ENCODE results near the gene CCDC170.
A peak's percentile ranks its signal among the peaks of the same experiment; 100 is the strongest.
"Not testable (repeated sequence)": the region's sequence is repeated elsewhere in the genome, so short reads cannot be mapped to it uniquely, and the experiment has no call there.

The CCDC170 gene

DNA sequence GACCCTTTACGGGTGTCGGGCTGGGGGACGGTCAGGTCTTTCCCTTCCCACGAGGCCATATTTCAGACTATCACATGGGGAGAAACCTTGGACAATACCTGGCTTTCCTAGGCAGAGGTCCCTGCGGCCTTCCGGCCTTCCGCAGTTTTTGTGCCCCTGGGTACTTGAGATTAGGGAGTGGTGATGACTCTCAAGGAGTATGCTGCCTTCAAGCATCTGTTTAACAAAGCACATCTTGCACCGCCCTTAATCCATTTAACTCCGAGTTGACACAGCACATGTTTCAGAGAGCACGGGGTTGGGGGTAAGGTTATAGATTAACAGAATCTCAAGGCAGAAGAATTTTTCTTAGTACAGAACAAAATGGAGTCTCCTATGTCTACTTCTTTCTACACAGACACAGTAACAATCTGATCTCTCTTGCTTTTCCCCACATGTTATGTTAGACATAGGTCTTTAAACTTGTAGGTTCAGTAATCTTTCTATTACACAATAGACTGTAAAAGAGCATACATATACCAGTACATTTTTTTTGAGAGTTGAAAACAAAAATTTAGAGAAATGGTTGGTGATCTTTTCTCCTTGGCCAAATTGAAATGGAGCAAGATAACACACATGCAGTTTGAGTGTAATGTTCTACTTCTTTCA lies 37.9 kb upstream of the CCDC170 start:
- not testable (repeated sequence) for H3K23ac ChIP-seq (ENCODE audit: low read length); H4K8ac ChIP-seq (ENCODE audit: low read depth, low read length); H2BK120ac ChIP-seq (ENCODE audit: insufficient read depth, low read length, poor library complexity); H3K4me2 ChIP-seq (ENCODE audit: low read length); H2BK12ac ChIP-seq (ENCODE audit: low read length); H3K4me1 ChIP-seq (ENCODE audit: control insufficient read depth in 1 of 2, insufficient read depth in 2 of 2, low read length in 2 of 2); H3K4ac ChIP-seq (ENCODE audit: low read depth, low read length); H4K91ac ChIP-seq (ENCODE audit: low read depth, low read length); H3K27me3 ChIP-seq (ENCODE audit: insufficient read depth, low read length); H2BK5ac ChIP-seq (ENCODE audit: low read depth, low read length, poor library complexity); H3K79me2 ChIP-seq (ENCODE audit: control insufficient read depth, insufficient read depth, low read length, poor library complexity); H3K9me3 ChIP-seq (ENCODE audit: insufficient read depth, low read depth, low read length); H3K18ac ChIP-seq (ENCODE audit: low read length); H3K27ac ChIP-seq (ENCODE audit: low read depth, low read length); H3K4me3 ChIP-seq (ENCODE audit: low read depth, low read length); H3K9ac ChIP-seq (ENCODE audit: low read length); H3K79me1 ChIP-seq (ENCODE audit: low read length); H3K14ac ChIP-seq (ENCODE audit: low read length); H4K12ac ChIP-seq (ENCODE audit: low read depth, low read length); H2AFZ ChIP-seq (ENCODE audit: insufficient read depth, low read length, poor library complexity); H2AK5ac ChIP-seq (ENCODE audit: low read length)
- H3K36me3 ChIP-seq (ENCODE audit: control insufficient read depth in 1 of 2, insufficient read depth in 2 of 2, low read length in 2 of 2), result peaks cover 13 to 15% of the 10 kb centered on the region in 2 experiments
- no CpG with 5 or more reads among the region's 10 CpGs for WGBS (ENCODE audit: extremely low coverage, insufficient coverage, insufficient read length)
- DNase-seq, result peak; percentile 24 to 55

DNA sequence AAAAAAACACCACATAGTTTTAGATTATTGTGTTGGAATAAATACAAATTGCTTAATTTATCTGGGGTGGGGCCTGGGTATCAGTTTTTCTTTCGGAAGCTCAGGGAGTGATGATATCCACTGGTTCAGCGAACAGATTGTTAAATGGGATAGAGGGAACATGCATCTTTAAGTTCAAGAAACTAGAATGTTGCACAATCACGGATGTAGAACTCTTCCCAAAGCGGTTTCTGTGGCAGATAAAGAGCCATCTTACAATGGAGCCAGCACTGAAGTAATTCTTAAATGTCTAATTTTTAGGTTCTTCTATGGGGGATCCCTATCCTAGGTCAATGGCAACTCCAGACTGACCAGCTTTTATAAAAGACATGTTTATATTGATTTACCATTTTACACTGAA lies 32.1 kb upstream of the CCDC170 start:
- H3K14ac ChIP-seq (ENCODE audit: low read length), result no peak overlapping the region
- no peak overlapping the region for H2AFZ ChIP-seq (ENCODE audit: insufficient read depth, low read length, poor library complexity)
- no peaks in the 10 kb centered on the region for H3K27me3 ChIP-seq (ENCODE audit: insufficient read depth, low read length)
- no peak overlapping the region for H3K27ac ChIP-seq (ENCODE audit: low read depth, low read length)
- H2BK12ac ChIP-seq (ENCODE audit: low read length), result no peak overlapping the region
- H4K8ac ChIP-seq (ENCODE audit: low read depth, low read length), result no peak overlapping the region
- no peak overlapping the region for H3K9ac ChIP-seq (ENCODE audit: low read length)
- no peak overlapping the region for H3K4me2 ChIP-seq (ENCODE audit: low read length)
- no peak overlapping the region for H3K23ac ChIP-seq (ENCODE audit: low read length)
- no peak overlapping the region for H2AK5ac ChIP-seq (ENCODE audit: low read length)
- H2BK5ac ChIP-seq (ENCODE audit: low read depth, low read length, poor library complexity), result no peak overlapping the region
- H2BK120ac ChIP-seq (ENCODE audit: insufficient read depth, low read length, poor library complexity), result no peak overlapping the region
- WGBS (ENCODE audit: extremely low coverage, insufficient coverage, insufficient read length), result no CpG with 5 or more reads among the region's 4 CpGs
- H3K9me3 ChIP-seq (ENCODE audit: insufficient read depth, low read depth, low read length), result no peaks in the 10 kb centered on the region
- H3K79me1 ChIP-seq (ENCODE audit: low read length), result no peaks in the 10 kb centered on the region
- no peak overlapping the region for H4K12ac ChIP-seq (ENCODE audit: low read depth, low read length)
- H3K79me2 ChIP-seq (ENCODE audit: control insufficient read depth, insufficient read depth, low read length, poor library complexity), result no peaks in the 10 kb centered on the region
- no peak overlapping the region for H3K4me3 ChIP-seq (ENCODE audit: low read depth, low read length)
- no peak for DNase-seq
- no peaks in the 10 kb centered on the region for H3K4me1 ChIP-seq (ENCODE audit: control insufficient read depth in 1 of 2, insufficient read depth in 2 of 2, low read length in 2 of 2)
- H3K18ac ChIP-seq (ENCODE audit: low read length), result no peak overlapping the region
- H4K91ac ChIP-seq (ENCODE audit: low read depth, low read length), result no peak overlapping the region
- H3K36me3 ChIP-seq (ENCODE audit: control insufficient read depth in 1 of 2, insufficient read depth in 2 of 2, low read length in 2 of 2), result peaks cover 17 to 25% of the 10 kb centered on the region in 2 experiments
- no peak overlapping the region for H3K4ac ChIP-seq (ENCODE audit: low read depth, low read length)

DNA sequence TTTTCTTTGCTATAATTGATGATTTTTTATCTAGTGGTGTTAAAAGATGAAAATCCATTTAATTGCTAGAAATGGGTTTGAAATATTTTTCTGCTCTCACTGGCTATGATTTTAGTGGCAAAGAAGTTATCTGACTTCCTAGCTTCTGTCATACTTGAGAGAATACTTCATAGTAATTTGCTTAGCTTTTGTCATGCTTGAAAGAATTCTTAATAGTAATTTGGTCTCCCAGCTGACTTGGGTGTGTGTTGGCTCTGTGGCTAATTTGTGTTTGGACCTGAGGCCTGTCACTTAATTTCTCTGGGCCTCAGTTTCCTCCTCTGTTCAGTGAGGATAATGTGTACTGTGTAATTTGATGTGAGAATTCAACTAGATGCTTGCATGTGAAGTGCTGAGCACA lies 29.1 kb upstream of the CCDC170 start:
- Histone ChIP-seq H3K4me1 (ENCODE audit: control insufficient read depth in 1 of 2, insufficient read depth in 2 of 2, low read length in 2 of 2) (no peaks in the 10 kb centered on the region), H3K18ac (ENCODE audit: low read length) (no peak overlapping the region), H4K12ac (ENCODE audit: low read depth, low read length) (no peak overlapping the region), H2AFZ (ENCODE audit: insufficient read depth, low read length, poor library complexity) (no peak overlapping the region), H3K9me3 (ENCODE audit: insufficient read depth, low read depth, low read length) (no peaks in the 10 kb centered on the region), H3K4ac (ENCODE audit: low read depth, low read length) (no peak overlapping the region), H4K91ac (ENCODE audit: low read depth, low read length) (no peak overlapping the region), H3K27ac (ENCODE audit: low read depth, low read length) (no peak overlapping the region), H3K36me3 (ENCODE audit: control insufficient read depth in 1 of 2, insufficient read depth in 2 of 2, low read length in 2 of 2) (peaks cover 14 to 25% of the 10 kb centered on the region in 2 experiments), H3K14ac (ENCODE audit: low read length) (no peak overlapping the region), H2BK120ac (ENCODE audit: insufficient read depth, low read length, poor library complexity) (no peak overlapping the region), H2AK5ac (ENCODE audit: low read length) (no peak overlapping the region), H2BK5ac (ENCODE audit: low read depth, low read length, poor library complexity) (no peak overlapping the region), H3K4me3 (ENCODE audit: low read depth, low read length) (no peak overlapping the region), H3K9ac (ENCODE audit: low read length) (no peak overlapping the region), H3K23ac (ENCODE audit: low read length) (no peak overlapping the region), H3K27me3 (ENCODE audit: insufficient read depth, low read length) (no peaks in the 10 kb centered on the region), H2BK12ac (ENCODE audit: low read length) (no peak overlapping the region), H3K79me2 (ENCODE audit: control insufficient read depth, insufficient read depth, low read length, poor library complexity) (no peaks in the 10 kb centered on the region), H3K79me1 (ENCODE audit: low read length) (no peaks in the 10 kb centered on the region), H3K4me2 (ENCODE audit: low read length) (no peak overlapping the region), H4K8ac (ENCODE audit: low read depth, low read length) (no peak overlapping the region)
- no peak for DNase-seq

DNA sequence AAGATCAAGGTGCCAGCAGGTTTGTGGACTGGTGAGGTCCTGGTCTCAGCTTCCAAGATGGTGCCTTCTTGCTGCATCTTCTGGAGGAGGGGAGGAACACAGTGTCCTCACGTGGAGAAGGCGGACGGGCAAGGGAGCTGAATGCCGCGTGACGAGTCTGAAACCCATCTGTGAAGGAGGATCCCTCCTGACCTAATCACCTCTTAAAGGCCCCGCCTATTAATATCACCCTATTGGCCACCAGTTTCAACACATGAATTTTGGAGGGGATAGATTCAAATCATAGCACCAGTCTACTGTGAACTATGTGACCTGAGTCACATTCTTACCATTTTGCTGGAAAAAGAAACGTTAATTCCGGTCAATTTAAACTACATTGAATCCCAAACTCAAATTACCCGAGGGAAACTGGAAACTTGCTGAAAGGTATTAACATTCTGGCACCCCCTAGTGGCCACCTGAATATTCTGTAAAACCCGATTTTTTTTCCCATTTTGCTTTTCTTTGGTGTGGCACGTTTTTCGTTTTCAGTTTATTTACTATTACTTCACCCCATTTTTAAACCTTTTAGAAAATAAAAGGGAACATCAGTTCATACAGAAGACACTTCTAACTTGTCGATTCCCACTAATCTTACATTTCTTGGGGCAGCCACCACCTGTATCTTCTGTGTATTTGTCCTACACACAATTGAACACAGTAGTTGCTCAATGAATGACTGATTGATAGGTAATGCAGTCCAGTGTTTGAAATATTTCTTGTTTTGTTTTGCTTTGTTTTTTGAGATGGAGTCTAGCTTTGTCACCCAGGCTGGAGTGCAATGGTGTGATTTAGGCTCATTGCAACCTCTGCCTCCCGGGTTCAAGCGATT lies 17.9 kb upstream of the CCDC170 start:
- H2BK120ac ChIP-seq (ENCODE audit: insufficient read depth, low read length, poor library complexity), result no peak overlapping the region
- H3K27me3 ChIP-seq (ENCODE audit: insufficient read depth, low read length), result no peaks in the 10 kb centered on the region
- H2AFZ ChIP-seq (ENCODE audit: insufficient read depth, low read length, poor library complexity), result peak overlapping the region; percentile 58
- H3K9me3 ChIP-seq (ENCODE audit: insufficient read depth, low read depth, low read length), result no peaks in the 10 kb centered on the region
- H3K4me3 ChIP-seq (ENCODE audit: low read depth, low read length), result no peak overlapping the region
- H3K79me2 ChIP-seq (ENCODE audit: control insufficient read depth, insufficient read depth, low read length, poor library complexity), result no peaks in the 10 kb centered on the region
- no peak overlapping the region for H4K8ac ChIP-seq (ENCODE audit: low read depth, low read length)
- peak; percentile 43 to 85 for DNase-seq
- H3K14ac ChIP-seq (ENCODE audit: low read length), result no peak overlapping the region
- H3K18ac ChIP-seq (ENCODE audit: low read length), result no peak overlapping the region
- H3K36me3 ChIP-seq (ENCODE audit: control insufficient read depth in 1 of 2, insufficient read depth in 2 of 2, low read length in 2 of 2), result no peaks in the 10 kb centered on the region
- H2AK5ac ChIP-seq (ENCODE audit: low read length), result no peak overlapping the region
- no peak overlapping the region for H3K23ac ChIP-seq (ENCODE audit: low read length)
- H3K79me1 ChIP-seq (ENCODE audit: low read length), result no peaks in the 10 kb centered on the region
- H2BK5ac ChIP-seq (ENCODE audit: low read depth, low read length, poor library complexity), result no peak overlapping the region
- no peak overlapping the region for H3K27ac ChIP-seq (ENCODE audit: low read depth, low read length)
- no peak overlapping the region for H3K9ac ChIP-seq (ENCODE audit: low read length)
- H3K4ac ChIP-seq (ENCODE audit: low read depth, low read length), result no peak overlapping the region
- no CpG with 5 or more reads among the region's 16 CpGs for WGBS (ENCODE audit: extremely low coverage, insufficient coverage, insufficient read length)
- no peaks in the 10 kb centered on the region for H3K4me1 ChIP-seq (ENCODE audit: control insufficient read depth in 1 of 2, insufficient read depth in 2 of 2, low read length in 2 of 2)
- H3K4me2 ChIP-seq (ENCODE audit: low read length), result no peak overlapping the region
- H2BK12ac ChIP-seq (ENCODE audit: low read length), result no peak overlapping the region
- no peak overlapping the region for H4K12ac ChIP-seq (ENCODE audit: low read depth, low read length)
- no peak overlapping the region for H4K91ac ChIP-seq (ENCODE audit: low read depth, low read length)
